ENCODE results near the gene DGKA.
A peak's percentile ranks its signal among the peaks of the same experiment; 100 is the strongest.
"Not testable (repeated sequence)": the region's sequence is repeated elsewhere in the genome, so short reads cannot be mapped to it uniquely, and the experiment has no call there.

Gene DGKA

DNA sequence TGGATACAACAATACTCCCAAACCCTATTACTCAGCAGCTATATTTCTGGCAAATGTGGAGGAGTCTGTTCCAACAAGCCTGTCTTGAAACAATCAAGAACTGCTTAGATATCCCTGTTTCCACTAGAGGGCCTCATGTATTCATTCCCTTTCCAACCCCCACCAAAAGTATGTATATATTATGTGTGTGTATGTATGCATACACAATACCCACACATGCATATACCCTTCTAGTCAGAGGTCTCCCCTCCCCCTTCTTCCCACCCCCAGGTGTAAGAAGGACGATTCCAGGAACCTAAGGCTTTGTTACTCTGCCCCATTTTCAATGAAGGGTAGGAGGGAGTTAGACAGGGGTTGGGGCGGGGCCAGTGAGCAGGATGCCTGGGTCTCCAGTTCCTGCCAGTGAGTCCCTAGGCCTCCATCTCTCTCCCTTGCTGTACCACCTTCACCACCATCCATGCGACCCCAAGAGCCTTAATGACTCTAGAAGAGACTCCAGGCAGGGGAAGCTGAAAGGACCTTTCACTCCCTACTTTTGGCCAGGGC is at the start of gene DGKA:
Gene DGKA, plus strand, starts transcription at position 392 of the 546 bp plus-strand sequence. CDS start 5,342 bp downstream, outside the sequence.
- DNase-seq (ENCODE audit: low spot score): peak; percentile 76

GRCh38 chr12:55885113-55885512 is 45.8 kb upstream of the DGKA start:
- no peak for DNase-seq (ENCODE audit: low spot score)

DNA sequence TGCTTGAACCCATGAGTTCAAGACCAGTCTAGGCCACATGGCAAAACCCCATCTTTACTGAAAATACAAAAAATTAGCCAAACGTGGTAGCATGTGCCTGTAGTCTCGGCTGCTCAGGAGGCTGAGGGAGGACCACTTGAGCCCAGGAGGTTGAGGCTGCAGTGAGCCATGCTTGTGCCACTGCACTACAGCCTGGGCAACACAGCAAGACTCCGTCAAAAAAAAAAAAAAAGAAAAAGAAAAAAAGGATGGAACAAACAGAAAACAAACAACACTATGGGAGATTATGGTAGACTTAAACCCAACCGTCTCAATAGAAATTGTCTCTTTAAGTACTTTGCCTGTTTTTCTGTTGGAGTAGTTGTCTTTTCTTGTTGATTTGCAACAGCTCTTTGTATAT is 39.7 kb upstream of the DGKA start:
- no peak for DNase-seq (ENCODE audit: low spot score)

GRCh38 chr12:55893723-55894122 is 37.2 kb upstream of the DGKA start:
- DNase-seq (ENCODE audit: low spot score): no peak

DNA sequence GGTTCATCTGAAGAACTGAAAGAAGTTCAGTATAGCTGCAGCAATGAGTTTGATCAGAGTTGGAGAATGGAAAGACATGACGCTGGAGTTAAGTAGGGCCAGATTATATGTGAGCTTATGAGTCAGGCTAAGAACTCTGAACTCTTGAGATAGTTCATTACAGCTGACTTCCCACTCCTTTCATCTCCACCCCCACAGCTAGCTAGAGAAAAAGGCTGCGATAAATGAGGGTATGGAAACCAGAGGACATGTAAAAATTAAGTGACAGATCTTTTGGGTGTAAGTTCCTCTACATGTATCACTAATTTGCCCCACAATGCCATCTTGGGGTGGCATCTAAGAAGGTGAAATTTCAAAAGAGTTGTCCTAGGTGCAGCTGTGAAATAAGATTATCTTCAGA is 31.9 kb upstream of the DGKA start:
- DNase-seq (ENCODE audit: low spot score): no peak

- DNase-seq (ENCODE audit: low spot score): no peak
Measured at GRCh38 chr12:55901881-55902490, 29.0 kb upstream of the DGKA start.

DNA sequence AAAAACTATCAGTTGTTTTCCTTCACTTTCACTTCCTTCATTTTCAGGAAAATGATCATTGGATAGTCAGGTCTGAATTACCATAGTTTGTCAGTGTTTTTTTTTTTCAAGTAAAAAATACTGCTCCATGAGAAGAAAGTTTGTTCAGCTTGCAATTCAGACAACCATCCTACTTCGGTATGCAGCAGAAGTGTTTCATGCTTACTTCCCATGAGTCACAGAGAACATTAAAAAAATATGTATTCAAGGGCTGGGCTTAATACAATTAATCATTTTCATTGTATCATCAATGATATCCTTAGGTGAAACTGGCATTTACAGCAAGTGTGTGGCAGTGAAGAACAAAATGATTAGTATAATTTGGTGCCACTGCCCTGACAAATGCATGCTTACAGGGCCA is 24.9 kb upstream of the DGKA start:
- no peak for DNase-seq (ENCODE audit: low spot score)

DNA sequence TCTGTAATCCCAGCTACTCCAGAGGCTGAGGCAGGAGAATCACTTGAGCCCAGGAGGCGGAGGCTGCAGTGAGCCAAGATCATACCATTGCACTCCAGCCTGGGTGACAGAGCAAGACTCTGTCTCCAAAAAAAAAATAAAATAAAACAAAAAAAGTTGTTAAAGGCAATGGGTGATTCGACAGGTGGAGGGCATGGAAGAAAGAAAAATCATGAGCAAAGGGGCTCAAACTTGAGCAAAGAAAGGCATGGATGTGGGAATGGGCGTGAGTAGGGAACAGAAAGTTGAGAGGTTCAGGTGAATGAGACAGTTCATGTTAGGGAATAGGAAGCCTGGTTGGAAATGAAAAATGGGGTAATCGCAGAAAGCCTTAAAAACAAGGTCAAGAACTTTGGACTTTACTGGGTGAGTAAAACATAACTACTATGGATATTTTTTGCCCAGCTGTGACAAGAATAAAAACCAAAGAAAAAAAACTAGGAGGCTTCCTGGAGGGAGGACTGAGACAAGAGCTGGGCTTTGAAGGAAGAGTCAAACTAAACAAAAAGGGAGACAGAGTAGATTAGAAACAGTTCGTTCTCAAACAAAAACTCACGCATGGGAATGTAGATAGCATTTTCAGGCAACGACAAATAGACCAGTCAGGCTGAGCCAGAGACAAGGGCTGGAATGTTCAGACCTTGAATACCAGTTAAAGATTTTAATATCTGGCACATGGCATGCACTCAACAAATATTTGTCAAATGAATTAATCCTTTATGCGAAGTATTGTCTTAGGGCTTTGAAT is 22.0 kb upstream of the DGKA start:
- DNase-seq (ENCODE audit: low spot score): peak; percentile 27

DNA sequence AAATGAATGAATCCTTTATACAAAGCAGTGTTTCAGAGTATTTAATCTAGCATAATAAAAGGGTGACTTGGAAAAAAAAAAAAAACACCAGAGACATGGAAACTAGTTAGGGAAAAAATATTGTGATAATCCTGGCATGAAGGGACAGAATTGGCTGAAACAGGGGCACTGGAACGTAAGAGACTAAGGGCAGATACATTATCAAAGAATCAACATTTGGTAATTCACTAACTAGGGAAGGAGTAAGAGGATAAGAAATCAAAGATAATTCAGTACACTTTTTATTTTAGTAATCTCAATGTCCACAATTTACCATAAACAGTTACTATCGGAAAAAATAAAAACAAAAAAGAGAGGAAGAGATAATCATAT is 21.5 kb upstream of the DGKA start:
- no peak for DNase-seq (ENCODE audit: low spot score)

DNA sequence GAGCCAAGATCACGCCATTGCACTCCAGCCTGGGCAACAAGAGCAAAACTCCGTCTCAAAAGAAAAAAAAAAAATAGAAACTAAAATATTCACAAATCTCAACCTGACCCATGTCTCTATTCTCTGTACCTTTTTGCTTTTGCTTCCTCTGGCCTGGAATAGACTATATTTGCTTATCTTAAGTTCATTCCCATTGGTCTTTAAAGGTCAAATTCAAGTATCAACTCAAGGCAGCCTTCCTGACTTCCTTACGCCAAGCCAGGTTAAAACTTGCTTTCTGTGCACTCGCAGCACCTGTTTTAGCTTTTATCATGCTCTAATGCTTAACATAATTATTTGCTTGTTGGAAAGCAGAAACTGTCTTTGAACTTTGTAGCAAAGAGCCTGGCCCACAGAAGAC is 18.1 kb upstream of the DGKA start:
- no peak for DNase-seq (ENCODE audit: low spot score)

GRCh38 chr12:55915482-55915859 is 15.5 kb upstream of the DGKA start:
- DNase-seq (ENCODE audit: low spot score): no peak

DNA sequence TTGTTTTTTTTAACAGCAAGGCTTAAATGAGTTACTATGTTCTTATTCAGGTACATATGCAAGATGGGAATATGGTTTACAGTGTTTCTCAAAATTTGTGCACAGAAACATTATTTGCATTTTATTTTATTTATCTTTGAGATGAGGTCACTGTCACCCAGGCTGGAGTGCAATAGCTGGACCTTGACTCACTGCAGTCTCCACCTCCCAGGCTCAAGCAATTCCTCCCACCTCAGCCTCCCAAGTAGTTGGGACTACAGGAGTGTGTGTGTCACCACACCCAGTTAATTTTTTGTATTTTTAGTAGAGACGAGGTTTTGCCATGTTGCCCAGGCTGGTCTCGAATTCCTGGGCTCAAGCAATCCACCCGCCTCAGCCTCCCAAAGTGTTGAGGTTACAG is 11.9 kb upstream of the DGKA start:
- DNase-seq (ENCODE audit: low spot score): not testable (repeated sequence)

GRCh38 chr12:55922126-55922525 is 8.8 kb upstream of the DGKA start:
- no peak for DNase-seq (ENCODE audit: low spot score)

DNA sequence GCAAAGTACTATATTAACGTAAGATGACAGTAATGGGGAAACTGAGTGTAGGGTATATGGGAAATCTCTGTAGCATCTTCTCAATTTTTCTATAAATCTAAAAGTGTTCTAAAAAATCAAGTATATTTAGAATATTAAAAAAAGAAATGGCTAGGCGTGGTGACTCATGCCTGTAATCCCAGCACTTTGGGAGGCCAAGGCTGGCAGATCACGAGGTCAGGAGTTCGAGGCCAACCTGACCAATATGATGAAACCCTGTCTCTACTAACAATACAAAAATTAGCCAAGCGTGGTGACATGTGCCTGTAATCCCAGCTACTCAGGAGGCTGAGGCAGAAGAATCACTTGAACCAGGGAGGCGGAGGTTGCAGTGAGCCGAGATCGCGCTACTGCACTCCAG is 7.3 kb upstream of the DGKA start:
- DNase-seq (ENCODE audit: low spot score): not testable (repeated sequence)

- DNase-seq (ENCODE audit: low spot score): no peak
Measured at GRCh38 chr12:55925371-55925770, 5.6 kb upstream of the DGKA start.

DNA sequence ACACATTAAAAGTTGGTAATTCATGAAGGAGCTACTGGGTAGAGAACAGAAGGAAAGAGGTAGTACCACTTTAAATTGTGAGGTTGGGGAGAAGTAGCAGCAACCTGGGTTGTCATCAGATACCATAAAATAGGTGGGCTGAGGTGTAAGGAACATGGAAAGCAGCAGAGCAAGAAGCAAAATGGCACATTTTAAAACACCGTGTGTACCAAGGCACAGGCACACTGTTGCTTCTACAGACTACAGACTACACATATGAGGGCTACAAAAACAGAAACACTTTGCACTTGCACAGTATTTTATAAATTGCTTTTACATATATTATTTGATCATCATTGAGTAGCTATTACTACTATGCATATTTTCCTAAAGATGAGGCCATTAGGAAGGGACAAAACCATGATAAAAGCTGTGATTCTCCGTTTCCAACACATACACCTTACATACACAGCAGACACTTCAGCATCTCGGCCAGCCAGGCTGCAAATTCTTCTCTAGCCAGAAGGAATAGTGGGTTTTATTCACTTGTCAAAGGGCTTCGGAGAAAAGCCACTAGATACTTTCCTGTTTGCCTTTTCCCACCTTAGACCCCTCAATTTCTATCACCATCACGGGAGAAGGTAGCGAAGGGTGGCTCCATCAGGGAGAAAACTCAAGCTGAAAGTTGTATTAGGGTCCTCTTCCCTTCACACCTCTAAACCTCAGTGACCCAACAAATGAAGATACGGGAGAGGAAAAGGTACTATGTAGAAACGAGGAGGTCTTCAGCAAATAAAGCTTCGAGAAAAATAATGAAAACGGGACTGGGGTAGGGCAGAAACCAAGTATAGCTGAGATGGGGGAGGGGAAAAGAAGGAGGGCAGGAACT is 4.9 kb upstream of the DGKA start:
- DNase-seq (ENCODE audit: low spot score): no peak

- DNase-seq (ENCODE audit: low spot score): peak; percentile 94
Measured at GRCh38 chr12:55926738-55927587, 4.0 kb upstream of the DGKA start.

GRCh38 chr12:55927588-55928502 is 3.1 kb upstream of the DGKA start, which contains the start of gene PYM1:
PYM1 (minus strand) TSS chr12:55927894; CDS start chr12:55927761, 133 bp downstream.
- peak; percentile 72 for DNase-seq (ENCODE audit: low spot score)

DNA sequence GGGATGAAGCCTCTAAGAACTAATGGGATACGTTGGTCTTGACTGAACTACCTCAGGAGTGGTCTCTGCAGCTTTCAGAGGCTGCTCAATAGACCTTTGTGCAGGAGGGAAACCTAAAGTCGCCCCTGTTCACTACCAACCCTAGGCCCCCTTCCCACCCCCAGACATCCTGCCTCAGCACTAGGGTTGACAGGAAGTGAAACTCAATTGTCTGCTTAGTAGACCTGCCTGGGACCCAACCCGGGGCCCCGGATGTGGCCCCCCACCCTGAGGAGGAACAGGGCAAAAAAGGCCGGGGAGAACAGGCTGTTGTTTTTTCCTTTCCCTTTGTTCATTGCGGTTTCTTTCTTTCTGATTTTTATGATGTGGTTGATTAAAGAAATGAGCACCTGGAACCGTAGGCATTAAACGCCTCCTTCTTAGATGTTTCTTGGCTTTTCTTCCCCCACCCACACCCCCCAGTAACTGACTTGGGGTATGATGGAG is 1.6 kb upstream of the DGKA start:
- DNase-seq (ENCODE audit: low spot score): no peak

- peak; percentile 25 for DNase-seq (ENCODE audit: low spot score)
Measured at GRCh38 chr12:55931317-55931779, 386 bp downstream of the DGKA start.
